ENCODE measurements around the gene MAEA. TPM values are rescaled to one million over a fixed set of nuclear protein-coding genes. Genes with fewer than 3 reads are reported as not detected.

The MAEA gene
- total and polyA plus RNA-seq, 4 donors = 20.9 to 33.9 (median 29.8) TPM

DNA sequence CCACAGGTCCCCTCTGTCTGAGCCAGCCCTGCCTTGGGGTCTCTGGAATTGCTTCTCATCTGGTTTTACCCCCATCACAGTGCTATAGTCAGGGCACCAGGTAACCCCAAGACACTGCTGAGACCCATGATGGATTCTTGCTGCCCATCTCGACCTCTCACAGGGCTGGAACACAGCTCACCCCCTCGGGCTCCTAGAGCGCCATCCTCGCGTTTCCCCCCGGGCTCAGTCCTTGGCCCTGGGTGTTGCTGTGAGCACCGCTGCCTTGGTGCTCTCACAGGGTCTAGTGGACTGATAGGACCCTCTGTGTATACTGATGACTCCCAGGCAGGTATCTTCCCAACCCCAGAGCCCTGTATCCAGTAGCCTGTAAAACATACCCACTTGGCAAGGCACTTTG lies 8.8 kb downstream of the MAEA start:
- DNase-seq (ENCODE audit: low spot score) = no peak
- Histone ChIP-seq H3K9me3 (ENCODE audit: control insufficient read depth in 4 of 4, low read length in 3 of 4) (no peaks in the 10 kb centered on the region), H3K36me3 (ENCODE audit: control insufficient read depth in 4 of 4, insufficient read depth in 3 of 4, low read depth in 1 of 4, low read length in 3 of 4) (peaks cover 0 to 16% (median 8%) of the 10 kb centered on the region in 4 donors), H3K27me3 (ENCODE audit: control insufficient read depth in 4 of 4, insufficient read depth in 4 of 4, low read length in 3 of 4) (no peaks in the 10 kb centered on the region), H3K27ac (ENCODE audit: low read depth in 1 of 2, low read length in 2 of 2) (no peak overlapping the region), H3K9ac (ENCODE audit: low read depth in 1 of 2, low read length in 2 of 2) (no peak overlapping the region), H3K4me1 (ENCODE audit: control insufficient read depth in 4 of 4, insufficient read depth in 4 of 4, low read length in 3 of 4) (peaks cover 0 to 14% (median 2%) of the 10 kb centered on the region in 4 donors), H3K4me3 (ENCODE audit: low read depth in 1 of 3, low read length in 3 of 3) (no peak overlapping the region)
- 98% methylated on average over 7 of the region's 7 CpGs for WGBS
- TF ChIP-seq GABPA (IDR thresholded peaks at IDR 0.05 in 1 of 2, conservative IDR thresholded peaks at IDR 0.05 in 1 of 2) = no peak
- TF ChIP-seq, protein P1, sequence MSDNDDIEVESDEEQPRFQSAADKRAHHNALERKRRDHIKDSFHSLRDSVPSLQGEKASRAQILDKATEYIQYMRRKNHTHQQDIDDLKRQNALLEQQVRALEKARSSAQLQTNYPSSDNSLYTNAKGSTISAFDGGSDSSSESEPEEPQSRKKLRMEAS (IDR thresholded peaks at IDR 0.05) = no peak
- no peak for TF ChIP-seq RAD21 (IDR thresholded peaks at IDR 0.05)

DNA sequence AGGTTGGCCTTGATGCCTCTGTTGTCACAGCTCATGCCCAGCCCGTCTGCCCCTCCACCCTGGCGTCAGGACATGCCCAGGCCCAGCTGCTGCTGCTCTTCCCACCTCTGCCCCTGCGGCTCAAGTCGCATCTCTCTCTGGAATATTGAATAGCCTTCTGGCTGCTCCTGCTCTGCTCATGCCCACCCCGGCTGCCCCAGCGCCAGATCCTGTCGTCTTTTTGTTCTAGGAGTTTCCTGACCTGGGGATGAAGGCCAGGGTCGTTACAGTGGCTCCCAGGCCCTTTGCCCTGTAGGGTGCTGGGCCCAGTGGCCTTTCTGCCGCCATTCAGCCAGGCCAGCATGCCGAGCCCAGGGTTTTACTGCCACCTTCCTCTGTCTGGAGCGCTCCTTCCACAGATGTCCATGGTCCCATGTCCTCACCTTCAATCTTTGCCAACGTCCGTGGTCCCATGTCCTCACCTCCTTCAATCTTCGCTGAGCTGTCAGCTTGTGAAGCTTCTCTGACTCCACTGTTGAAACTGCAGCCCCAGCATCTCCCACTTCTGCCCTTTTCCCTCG lies 9.7 kb downstream of the MAEA start:
- H3K9me3 ChIP-seq (ENCODE audit: control insufficient read depth in 4 of 4, low read length in 3 of 4) = no peaks in the 10 kb centered on the region
- WGBS = 92% methylated on average over 15 of the region's 15 CpGs
- peaks cover 0 to 16% (median 8%) of the 10 kb centered on the region in 4 donors for H3K36me3 ChIP-seq (ENCODE audit: control insufficient read depth in 4 of 4, insufficient read depth in 3 of 4, low read depth in 1 of 4, low read length in 3 of 4)
- TF ChIP-seq, protein P1 (IDR thresholded peaks at IDR 0.05) = no peak
- TF ChIP-seq HNF4G (IDR thresholded peaks at IDR 0.05) (no peak), EGR1 (IDR thresholded peaks at IDR 0.05; ENCODE audit: low read depth in 2 of 2) (no peak), FOXA2 (IDR thresholded peaks at IDR 0.05) (no peak), RXRA (IDR thresholded peaks at IDR 0.05) (no peak), HNF4A (conservative IDR thresholded peaks at IDR 0.05) (no peak), GABPA (IDR thresholded peaks at IDR 0.05 in 1 of 2, conservative IDR thresholded peaks at IDR 0.05 in 1 of 2) (no peak), SP1 (IDR thresholded peaks at IDR 0.05) (no peak), FOXA1 (IDR thresholded peaks at IDR 0.05) (no peak), RAD21 (IDR thresholded peaks at IDR 0.05) (no peak), YY1 (IDR thresholded peaks at IDR 0.05) (no peak)
- TF ChIP-seq, protein P2, sequence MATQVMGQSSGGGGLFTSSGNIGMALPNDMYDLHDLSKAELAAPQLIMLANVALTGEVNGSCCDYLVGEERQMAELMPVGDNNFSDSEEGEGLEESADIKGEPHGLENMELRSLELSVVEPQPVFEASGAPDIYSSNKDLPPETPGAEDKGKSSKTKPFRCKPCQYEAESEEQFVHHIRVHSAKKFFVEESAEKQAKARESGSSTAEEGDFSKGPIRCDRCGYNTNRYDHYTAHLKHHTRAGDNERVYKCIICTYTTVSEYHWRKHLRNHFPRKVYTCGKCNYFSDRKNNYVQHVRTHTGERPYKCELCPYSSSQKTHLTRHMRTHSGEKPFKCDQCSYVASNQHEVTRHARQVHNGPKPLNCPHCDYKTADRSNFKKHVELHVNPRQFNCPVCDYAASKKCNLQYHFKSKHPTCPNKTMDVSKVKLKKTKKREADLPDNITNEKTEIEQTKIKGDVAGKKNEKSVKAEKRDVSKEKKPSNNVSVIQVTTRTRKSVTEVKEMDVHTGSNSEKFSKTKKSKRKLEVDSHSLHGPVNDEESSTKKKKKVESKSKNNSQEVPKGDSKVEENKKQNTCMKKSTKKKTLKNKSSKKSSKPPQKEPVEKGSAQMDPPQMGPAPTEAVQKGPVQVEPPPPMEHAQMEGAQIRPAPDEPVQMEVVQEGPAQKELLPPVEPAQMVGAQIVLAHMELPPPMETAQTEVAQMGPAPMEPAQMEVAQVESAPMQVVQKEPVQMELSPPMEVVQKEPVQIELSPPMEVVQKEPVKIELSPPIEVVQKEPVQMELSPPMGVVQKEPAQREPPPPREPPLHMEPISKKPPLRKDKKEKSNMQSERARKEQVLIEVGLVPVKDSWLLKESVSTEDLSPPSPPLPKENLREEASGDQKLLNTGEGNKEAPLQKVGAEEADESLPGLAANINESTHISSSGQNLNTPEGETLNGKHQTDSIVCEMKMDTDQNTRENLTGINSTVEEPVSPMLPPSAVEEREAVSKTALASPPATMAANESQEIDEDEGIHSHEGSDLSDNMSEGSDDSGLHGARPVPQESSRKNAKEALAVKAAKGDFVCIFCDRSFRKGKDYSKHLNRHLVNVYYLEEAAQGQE (IDR thresholded peaks at IDR 0.05) = no peak
- H3K4me3 ChIP-seq (ENCODE audit: low read depth in 1 of 3, low read length in 3 of 3) = no peak overlapping the region
- peaks cover 0 to 5% (median 2%) of the 10 kb centered on the region in 4 donors for H3K4me1 ChIP-seq (ENCODE audit: control insufficient read depth in 4 of 4, insufficient read depth in 4 of 4, low read length in 3 of 4)
- H3K27me3 ChIP-seq (ENCODE audit: control insufficient read depth in 4 of 4, insufficient read depth in 4 of 4, low read length in 3 of 4) = no peaks in the 10 kb centered on the region
- peak overlapping the region in 1 of 2 donors; percentile 22 for H3K27ac ChIP-seq (ENCODE audit: low read depth in 1 of 2, low read length in 2 of 2)
- no peak for DNase-seq (ENCODE audit: low spot score)
- no peak overlapping the region for H3K9ac ChIP-seq (ENCODE audit: low read depth in 1 of 2, low read length in 2 of 2)

Measured in liver (tissue), 9 donors.